ENCODE data around the gene C2orf68. TPM values are rescaled to one million over a fixed set of nuclear protein-coding genes. Genes with fewer than 3 reads are reported as not detected.

Gene C2orf68
- total and polyA plus RNA-seq, 9 of the 15 experiments (the other 6 are each of a cell fraction or from before 2014, with no cell fraction given): 22.1 to 50.0 (median 31.8) TPM

GRCh38 chr2:85575739-85576138 is 36.1 kb downstream of the C2orf68 start:
- BruUV-seq (replicated peaks): no TSS peak
- Histone ChIP-seq H3K9ac (ENCODE audit: insufficient read depth in 1 of 2, low read depth in 2 of 2, low read length in 2 of 2) (no peak overlapping the region), H2AFZ (ENCODE audit: low read depth, low read length) (no peak overlapping the region), H3K36me3 (ENCODE audit: control insufficient read depth, insufficient read depth, low read length) (peaks cover 6% of the 10 kb centered on the region; the same call in 1 of the 3 replicates), H3K4me2 (ENCODE audit: insufficient read depth, low read length) (no peak overlapping the region), H3K79me2 (ENCODE audit: control insufficient read depth, insufficient read depth, low read length) (peaks cover 30% of the 10 kb centered on the region), H3K4me1 (replicated peaks in 1 of 2; ENCODE audit: control insufficient read depth in 2 of 2, insufficient read depth in 2 of 2, low read length in 2 of 2) (peaks cover 16 to 30% of the 10 kb centered on the region in 2 experiments), H3K27ac (ENCODE audit: extremely low read depth, low read depth, low read length) (no peak overlapping the region), H3K9me3 (replicated peaks; ENCODE audit: control insufficient read depth, insufficient read depth, low read depth, low read length) (no peaks in the 10 kb centered on the region), H3K4me3 (no peak overlapping the region), H3K27me3 (ENCODE audit: control insufficient read depth in 2 of 2, insufficient read depth in 2 of 2, low read length in 2 of 2) (no peaks in the 10 kb centered on the region), H4K20me1 (replicated peaks; ENCODE audit: control insufficient read depth, insufficient read depth, low read length) (no peaks in the 10 kb centered on the region), H3K9me1 (ENCODE audit: control insufficient read depth, insufficient read depth, low read length) (no peaks in the 10 kb centered on the region)
- ChIA-PET POLR2A (interaction anchor here (1.0 to 1.2 kb wide), 2 partner anchors 14 to 40 kb away, joined by 3 to 4 read pairs; partner anchors contain the start of genes GGCX and USP39), CTCF (ENCODE audit: low intra/inter-chr PET ratio) (no interaction called here)
- WGBS (ENCODE audit: insufficient coverage, low coverage, missing lambda C conversion rate): 73% methylated on average over 8 of the region's 8 CpGs
- ATAC-seq (no peak), FAIRE-seq (no peak), DNase-seq (ENCODE audit: extremely low read depth in 1 of 4, low spot score in 3 of 4) (no peak)
- intact Hi-C loops (cut with micrococcal nuclease) (loop anchor here (5.0 kb wide), 1 partner anchor 37 kb away; the partner anchor contains the start of gene C2orf68), in situ Hi-C loops (cut with MboI) (no loop called here)
- TF ChIP-seq ZNF551 (CRISPR knock-in tag; IDR thresholded peaks at IDR 0.05): no peak
- no peak for TF ChIP-seq HOXB6 (CRISPR knock-in tag; IDR thresholded peaks at IDR 0.05; ENCODE audit: borderline replicate concordance)
- no peak for TF ChIP-seq TRIM25 (IDR thresholded peaks at IDR 0.05; ENCODE audit: borderline replicate concordance)
- no peak for TF ChIP-seq NCOA6 (IDR thresholded peaks at IDR 0.05)
- no peak for TF ChIP-seq E2F8 (IDR thresholded peaks at IDR 0.05; ENCODE audit: low read depth, partially characterized antibody)
- TF ChIP-seq SMAD3 (CRISPR knock-in tag; conservative IDR thresholded peaks at IDR 0.05): no peak
- no peak for TF ChIP-seq HOMEZ (CRISPR knock-in tag; IDR thresholded peaks at IDR 0.05)
- no peak for TF ChIP-seq PRMT5 (CRISPR knock-in tag; IDR thresholded peaks at IDR 0.05)
- TF ChIP-seq PRDM10 (IDR thresholded peaks at IDR 0.05; ENCODE audit: partially characterized antibody): no peak
- no peak for TF ChIP-seq SNIP1 (IDR thresholded peaks at IDR 0.05; ENCODE audit: low read depth)
- no peak for TF ChIP-seq E2F4 (CRISPR knock-in tag; IDR thresholded peaks at IDR 0.05; ENCODE audit: low read depth)
